Activated CD8-positive, alpha-beta memory T cell treated with anti-CD3 and anti-CD28 coated beads, Interleukin-2, amount 50 U/mL, for 4 hours (primary cell): Measurements from ENCODE around the gene MRPS15.
"Not testable (repeated sequence)": the region's sequence is repeated elsewhere in the genome, so short reads cannot be mapped to it uniquely, and the experiment has no call there.

ENCODE experiments used
- DNase-seq: peaks from one replicate; pipeline ENCODE4 v3.0.0-alpha.2; 2020

Gene MRPS15

GRCh38 chr1:36482724-36483388 is 18.7 kb upstream of the MRPS15 start, which contains the start of gene CSF3R:
Gene CSF3R (minus strand): TSS chr1:36482913. CDS start chr1:36479496, 3,417 bp downstream.
- no peak for DNase-seq

DNA sequence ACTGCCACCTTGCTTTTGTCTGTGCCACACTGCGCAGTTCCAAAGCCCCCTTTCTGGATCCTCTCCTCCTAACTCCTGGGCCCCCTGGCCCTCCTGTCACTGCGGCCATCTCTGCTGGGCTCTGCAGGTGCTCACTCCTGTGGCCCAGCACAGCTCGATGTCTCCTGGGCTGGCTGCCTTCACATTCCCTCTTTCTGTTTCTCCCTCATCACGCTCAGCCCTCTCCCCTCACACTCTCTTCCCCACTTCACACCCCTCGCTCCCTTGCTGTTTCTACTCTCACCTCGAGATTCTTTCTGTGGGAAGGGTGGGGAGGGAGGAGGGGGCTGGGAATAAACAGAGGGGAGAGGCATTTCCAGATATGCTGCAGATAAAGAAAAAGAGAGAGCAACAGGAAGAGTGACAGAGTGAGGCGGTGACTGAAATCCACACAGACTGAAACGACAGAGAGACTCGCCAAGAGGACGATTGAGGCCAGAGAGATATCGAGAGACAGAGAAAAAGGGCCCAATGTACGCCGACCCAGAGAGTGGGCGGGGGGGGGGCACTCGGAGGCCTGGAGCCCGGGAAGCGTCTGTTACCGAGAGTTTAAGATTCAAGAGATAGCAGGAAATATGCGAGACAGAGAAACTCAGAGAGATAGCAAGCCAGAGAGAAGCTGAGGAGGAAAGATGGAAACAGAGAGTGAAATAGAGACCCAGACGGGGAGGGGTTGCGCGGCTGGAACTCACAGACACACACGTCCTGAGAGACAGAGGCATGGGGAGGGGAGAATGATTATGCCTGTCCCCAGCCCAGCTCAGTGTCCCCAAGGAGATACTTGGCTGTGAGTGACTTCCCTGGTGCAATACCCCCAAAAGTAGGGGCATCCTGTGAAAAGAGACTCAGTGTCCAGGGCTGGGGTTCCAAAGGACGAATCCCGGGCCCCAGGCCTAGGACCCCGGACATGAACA is 17.9 kb upstream of the MRPS15 start:
- DNase-seq, result no peak

DNA sequence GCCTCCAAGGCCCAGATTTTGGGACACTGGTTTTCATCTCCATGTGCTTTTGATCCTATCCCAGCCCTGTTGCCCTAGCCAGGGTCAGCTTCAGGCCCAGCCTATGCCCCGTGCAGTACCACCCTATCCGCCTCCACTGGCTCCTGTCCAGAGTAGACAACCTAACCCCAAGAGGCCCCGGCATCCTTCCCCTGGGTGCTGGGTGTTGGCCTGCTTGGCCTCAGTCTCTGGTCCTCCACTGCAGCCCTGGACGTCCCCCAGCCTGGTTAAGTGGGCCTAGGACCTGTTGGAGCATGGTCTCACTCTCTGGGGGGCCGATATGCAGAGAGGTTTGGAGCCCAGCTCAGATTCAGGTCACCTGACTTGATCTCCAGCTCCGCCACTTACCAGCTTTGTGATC is 16.9 kb upstream of the MRPS15 start:
- DNase-seq, result no peak

DNA sequence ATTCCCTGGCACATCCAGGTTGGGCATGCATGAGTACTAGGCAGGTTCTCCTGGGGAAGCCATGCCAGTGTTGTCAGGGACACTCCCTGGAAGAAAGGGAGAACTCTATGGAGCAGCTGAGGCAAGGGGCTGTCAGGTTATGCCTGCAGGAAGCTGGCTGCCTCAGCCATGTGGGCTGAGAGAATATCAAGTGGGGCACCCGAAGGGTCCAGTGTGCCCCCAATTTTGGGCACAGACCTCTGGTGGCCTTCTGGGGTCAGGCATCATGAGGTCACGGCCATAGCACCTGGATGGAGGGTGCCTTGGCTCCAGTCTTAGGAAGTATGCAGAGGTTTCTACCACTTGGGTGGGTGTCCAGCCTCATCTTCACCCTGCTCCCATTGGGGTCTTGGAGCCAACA is 16.0 kb upstream of the MRPS15 start:
- DNase-seq, result no peak

- no peak for DNase-seq
These were observed 15.4 kb upstream of the MRPS15 start for GRCh38 chr1:36479505-36480051.

- DNase-seq, result not testable (repeated sequence)
These were observed 13.4 kb upstream of the MRPS15 start for GRCh38 chr1:36477615-36478014.

DNA sequence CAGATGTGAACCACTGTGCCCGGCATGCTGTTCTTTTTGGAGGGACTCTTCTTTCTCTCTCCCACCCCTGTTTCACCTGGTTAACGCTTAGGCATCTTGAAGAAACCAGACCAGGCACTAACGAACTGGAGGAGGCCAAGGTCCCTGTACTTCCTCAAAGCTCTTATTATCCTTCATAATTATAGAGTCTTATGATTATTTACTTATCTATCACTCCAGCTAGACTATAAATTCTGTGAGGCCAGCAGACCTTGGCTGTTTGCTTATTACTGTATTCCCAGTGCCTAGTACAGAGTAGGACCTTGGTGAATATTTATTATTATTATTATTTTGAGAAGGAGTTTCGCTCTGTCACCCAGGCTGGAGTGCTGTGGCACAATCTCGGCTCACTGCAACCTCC is 12.8 kb upstream of the MRPS15 start:
- DNase-seq, result no peak

DNA sequence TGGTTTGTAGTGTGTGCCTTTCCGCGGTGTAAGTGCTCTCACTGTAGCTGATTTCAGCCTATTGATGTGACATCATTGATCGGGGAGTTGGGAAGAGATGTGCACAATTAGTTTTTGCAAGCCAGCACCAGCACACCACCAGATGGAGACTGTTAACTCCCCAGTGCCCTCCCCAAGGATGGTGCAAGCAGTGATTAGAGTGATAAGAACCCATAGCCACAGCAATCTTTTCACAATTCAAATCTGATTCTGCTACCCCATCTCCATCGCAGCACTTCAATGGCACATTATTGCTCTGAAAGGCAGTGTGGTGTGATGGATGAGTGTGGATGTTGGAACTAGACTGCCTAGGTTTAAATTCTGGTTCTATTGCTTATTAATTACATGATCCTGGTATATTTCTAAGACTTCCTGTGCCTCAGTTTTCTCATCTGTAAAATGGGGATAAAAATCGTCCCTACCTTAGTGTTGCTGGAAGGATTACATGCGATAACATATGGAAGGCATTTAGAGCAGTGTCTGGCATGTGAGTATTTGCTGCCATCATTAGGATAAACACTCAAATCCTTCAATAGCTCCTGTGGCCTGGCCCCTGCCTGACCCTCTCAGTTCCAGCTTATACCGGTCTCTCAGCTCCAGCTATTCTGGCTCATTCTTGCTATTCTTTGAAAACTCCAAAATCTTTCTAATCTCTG is 11.9 kb upstream of the MRPS15 start:
- no peak for DNase-seq

- DNase-seq, result no peak
These were observed 11.2 kb upstream of the MRPS15 start for GRCh38 chr1:36475341-36475740.

- DNase-seq, result no peak
These were observed 8.5 kb upstream of the MRPS15 start for GRCh38 chr1:36472656-36473055.

DNA sequence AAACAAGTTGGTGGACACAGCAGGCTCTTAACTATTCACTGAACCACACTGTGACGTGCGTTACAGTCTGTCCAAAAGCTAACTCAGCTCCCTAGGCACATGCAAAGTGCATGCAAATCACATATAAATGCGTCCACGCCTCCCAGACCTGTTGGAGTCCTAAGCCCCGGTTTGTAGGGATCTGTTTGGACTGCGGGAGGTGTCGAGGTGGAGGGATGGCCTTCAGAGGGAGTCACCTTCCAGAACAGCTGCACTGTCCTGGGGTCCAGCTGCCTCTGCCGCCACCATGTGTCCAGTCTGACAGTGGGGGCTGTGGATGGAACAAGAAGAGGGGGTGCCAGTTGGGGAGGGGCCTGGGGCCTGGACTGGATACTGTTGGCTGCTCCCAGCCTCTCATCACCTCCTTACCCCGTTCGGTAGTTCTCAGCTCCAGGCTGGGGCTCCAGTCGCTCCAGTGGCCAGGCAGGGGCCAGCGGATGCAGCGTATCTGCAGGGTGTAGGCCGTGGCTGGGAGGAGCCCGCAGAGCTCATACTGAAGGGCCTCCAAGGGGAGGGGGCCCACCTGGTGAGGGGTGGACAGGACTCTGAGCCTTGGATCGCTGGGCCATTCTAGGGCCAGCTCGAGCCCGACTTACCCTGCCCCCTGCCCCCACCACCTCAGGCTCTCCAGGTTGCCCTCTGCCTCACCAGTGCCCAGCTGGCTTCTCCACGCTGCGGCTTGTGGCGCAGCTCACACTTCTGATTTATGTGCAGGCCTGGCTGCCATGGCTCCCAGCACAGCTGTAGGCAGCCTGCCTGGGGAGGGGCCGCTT is 7.9 kb upstream of the MRPS15 start:
- no peak for DNase-seq

DNA sequence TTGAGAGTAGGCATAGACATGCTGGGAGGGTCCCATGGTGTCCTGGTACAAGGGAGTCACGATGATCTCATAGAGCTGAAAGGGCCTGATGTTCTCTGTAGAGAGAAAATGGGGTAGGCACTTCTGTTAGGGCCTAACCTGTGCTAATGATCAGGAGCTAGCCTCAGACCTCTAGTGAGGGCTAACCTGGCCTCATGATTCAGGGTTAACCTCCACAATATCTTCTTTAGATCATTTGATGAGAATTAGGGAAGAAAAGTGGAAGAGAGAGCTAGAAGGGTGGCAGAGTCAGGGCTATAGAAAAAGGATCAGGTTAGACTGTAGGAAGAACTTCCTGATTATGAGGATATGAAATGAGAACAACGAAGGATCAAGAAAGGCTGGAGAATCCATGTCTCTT is 5.0 kb upstream of the MRPS15 start:
- DNase-seq, result no peak

GRCh38 chr1:36467700-36468455 is 3.7 kb upstream of the MRPS15 start:
- no peak for DNase-seq

DNA sequence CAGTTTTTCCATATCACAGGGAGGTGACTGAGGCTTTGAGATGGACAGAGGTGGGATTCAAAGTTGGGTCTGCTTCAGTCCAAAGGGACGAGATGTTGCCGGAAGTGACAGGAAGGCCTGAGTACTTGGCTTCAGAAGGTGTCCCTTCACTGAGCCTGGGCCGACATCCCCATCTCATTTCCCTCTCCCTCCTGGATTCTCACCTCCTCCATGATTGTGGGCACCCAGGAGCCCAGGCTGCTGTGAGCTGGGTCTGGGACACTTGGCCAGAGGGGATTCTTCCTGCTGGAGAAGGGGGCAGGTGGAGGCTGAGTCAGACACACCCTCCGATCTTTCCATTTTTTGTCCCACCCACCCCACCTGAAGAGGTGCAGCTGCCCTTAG is 2.8 kb upstream of the MRPS15 start:
- DNase-seq, result no peak

DNA sequence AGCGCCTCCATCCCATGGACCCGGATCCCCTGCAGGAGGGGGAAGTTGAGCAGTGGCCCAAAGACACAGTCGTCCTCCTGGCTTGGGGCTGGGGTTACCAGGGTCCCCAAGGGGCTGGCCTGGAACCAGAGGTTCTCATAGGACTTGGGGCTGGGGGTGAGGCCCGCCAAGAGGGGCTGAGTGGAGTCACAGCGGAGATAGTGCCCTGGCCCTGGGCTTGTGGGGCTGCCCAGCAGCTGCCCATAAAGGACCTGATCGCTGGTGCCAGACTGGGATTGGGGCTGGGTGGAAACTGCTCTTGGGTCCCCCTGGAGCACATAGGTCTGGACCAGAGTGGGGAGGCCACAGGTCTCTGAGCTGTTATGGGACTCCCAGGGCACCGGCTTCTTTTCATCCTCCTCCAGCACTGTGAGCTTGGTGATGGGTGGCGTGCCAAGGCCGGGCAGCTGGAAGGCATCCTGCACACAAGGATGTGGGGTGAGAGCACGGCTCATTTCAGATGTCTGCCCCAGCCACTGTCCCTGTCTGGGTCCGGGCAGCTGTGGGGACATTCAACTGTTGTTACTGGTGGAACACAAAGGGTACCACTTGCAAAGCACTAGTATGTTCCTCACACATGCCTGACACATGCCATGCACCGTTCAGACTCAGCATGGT is 2.3 kb upstream of the MRPS15 start:
- no peak for DNase-seq

- no peak for DNase-seq
These were observed 1.7 kb upstream of the MRPS15 start for GRCh38 chr1:36465731-36466369.

DNA sequence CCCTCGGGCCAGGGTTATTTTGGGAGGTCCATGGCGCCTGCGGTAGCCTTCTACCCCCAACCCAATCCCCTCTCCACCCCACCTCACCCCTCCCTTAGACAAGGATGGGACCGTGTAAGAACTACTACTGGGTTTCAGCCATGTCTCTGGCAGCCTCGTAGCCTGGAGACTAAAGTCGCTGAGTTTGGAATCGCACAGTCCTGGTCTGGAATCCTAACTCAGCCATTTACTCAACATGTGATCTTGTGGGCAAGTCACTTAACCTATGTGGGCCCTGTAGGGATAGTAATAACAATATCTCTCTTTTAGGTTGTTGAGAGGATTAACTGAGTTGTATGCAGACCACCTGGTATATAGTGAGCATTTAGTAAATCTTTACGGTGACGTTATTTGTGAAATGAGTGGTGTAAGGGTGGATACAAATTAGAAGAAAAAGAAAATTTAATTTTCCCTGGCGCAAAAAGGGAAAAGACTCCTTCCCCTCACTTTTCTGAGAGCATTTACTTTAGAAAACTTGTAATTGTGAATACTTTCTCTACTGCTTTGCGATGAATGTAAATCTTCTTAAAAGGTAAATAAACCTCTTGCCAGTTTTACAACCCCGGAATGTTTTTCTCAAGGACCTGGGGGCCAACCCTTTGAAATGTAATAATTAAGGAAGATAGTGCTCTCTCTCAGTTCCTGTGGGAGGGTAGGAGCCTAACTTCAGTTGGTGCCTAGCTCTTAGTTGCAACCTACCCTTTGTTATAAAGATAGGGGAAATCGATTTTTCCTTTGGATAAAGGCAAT is 615 bp upstream of the MRPS15 start:
- no peak for DNase-seq

DNA sequence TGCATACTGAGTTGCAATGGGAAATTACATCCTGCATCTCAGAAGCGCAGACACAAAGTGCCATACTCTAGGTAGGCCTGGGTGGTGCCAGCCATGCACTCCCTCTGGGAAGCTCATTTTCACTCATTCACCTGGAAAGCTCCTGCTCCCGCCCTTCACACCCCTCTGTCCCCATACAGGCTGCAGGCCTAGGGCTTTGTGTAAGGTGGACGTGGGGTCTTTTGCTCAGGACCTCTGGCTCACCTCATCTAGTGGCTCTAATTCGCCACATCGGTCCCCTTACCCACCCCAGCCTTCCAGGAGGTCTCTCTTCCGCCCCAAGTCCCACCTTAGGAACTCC is 751 bp downstream of the MRPS15 start:
- DNase-seq, result no peak

DNA sequence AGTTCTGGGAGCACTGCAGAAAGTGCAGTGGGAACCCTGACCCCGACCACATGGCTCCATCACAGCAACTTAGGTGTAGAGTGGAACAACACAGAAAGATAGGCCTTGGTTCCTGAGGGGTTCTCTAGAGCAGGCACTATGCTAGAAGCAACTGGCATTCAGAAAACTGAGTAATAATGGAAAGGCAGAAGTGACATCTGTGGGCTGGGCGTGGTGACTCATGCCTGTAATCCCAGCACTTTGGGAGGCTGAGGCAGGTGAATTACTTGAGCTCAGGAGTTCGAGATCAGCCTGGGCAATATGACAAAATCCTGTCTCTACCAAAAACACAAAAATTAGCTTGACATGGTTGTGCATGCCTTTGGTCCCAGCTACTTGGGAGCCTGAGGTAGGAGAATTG is 5.3 kb downstream of the MRPS15 start:
- DNase-seq, result no peak

DNA sequence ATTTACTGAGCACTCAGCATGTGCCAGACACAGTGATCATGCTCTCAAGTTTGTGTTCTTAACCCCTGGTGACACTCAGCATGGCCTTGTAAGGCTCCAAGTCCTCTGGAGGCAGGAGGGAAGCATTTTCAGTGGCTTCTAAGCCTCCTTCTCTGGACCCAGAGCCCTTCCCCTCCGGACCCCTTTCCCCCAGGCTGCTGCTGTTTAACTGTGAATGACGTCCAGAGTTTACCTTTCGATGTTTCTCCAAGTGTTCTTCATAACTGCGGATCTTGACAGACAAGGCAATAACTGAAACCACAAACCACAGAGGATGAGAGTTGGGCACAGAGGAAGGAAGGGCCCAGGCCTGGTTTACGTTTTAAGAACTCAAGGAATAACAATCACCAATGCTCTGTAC is 6.5 kb downstream of the MRPS15 start:
- DNase-seq, result no peak
